BLaER1 treated with 17β-estradiol and CSF1 and Interleukin-3, amounts not matched to agents 10 nM and 100 nM (cell line): ENCODE measurements around the gene KRTAP10-4.
"Not testable (repeated sequence)": the region's sequence is repeated elsewhere in the genome, so short reads cannot be mapped to it uniquely, and the experiment has no call there.

ENCODE experiments used
- H3K27ac ChIP-seq, 11 experiments: shearing (Covaris generic); formaldehyde crosslinking; 2 replicates each; pipeline ENCODE4 v1.8.1; 2022
- H3K27me3 ChIP-seq, 11 experiments: shearing (Covaris generic); formaldehyde crosslinking; 2 replicates each; pipeline ENCODE4 v1.8.1; 2022
- H3K36me3 ChIP-seq, 11 experiments: shearing (Covaris generic); formaldehyde crosslinking; 2 replicates each; pipeline ENCODE4 v1.8.1; 2022
- H3K4me1 ChIP-seq, 10 experiments: shearing (Covaris generic); formaldehyde crosslinking; 2 replicates each; pipeline ENCODE4 v1.8.1; 2022
- H3K4me2 ChIP-seq, 11 experiments: shearing (Covaris generic); formaldehyde crosslinking; 2 replicates each; pipeline ENCODE4 v1.8.1; 2022
- H3K4me3 ChIP-seq, 10 experiments: shearing (Covaris generic); formaldehyde crosslinking; 2 replicates each; pipeline ENCODE4 v1.8.1; 2022
- H3K9ac ChIP-seq, 11 experiments: shearing (Covaris generic); formaldehyde crosslinking; 2 replicates each; pipeline ENCODE4 v1.8.1; 2022
- H3K9me3 ChIP-seq, 11 experiments: shearing (Covaris generic); formaldehyde crosslinking; replicated peaks in 1 of 11; 2 replicates each; pipeline ENCODE4 v1.8.1; 2022
- H4K20me1 ChIP-seq, 11 experiments: shearing (Covaris generic); formaldehyde crosslinking; 2 replicates each; pipeline ENCODE4 v1.8.1; 2022
- Cebpa-rat ChIP-seq, 11 experiments: shearing (Covaris generic); IDR thresholded peaks; 2 replicates each; pipeline ENCODE4 v1.8.1; 2022

The KRTAP10-4 gene

GRCh38 chr21:44579833-44580144 is 6.3 kb downstream of the KRTAP10-4 start:
- Histone ChIP-seq H3K4me1 (peaks cover 0 to 14% (median 2%) of the 10 kb centered on the region in 10 experiments; a peak in 7 of 20 replicates), H3K36me3 (0 out of 22 replicates have a peak, but pooled peaks cover 0 to 5% (median 0%) of the 10 kb centered on the region in 11 experiments), H3K27ac (no peak overlapping the region), H3K27me3 (no peaks in the 10 kb centered on the region), H3K9ac (no peak overlapping the region), H3K4me2 (no peak overlapping the region), H4K20me1 (no peaks in the 10 kb centered on the region), H3K9me3 (peaks cover 60 to 69% (median 67%) of the 10 kb centered on the region in 11 experiments), H3K4me3 (no peak overlapping the region)
- no peak for TF ChIP-seq Cebpa-rat (IDR thresholded peaks at IDR 0.05)

GRCh38 chr21:44580231-44580821 is 6.8 kb downstream of the KRTAP10-4 start, which contains the start of gene KRTAP10-5:
KRTAP10-5 (minus strand) TSS chr21:44580604; CDS start chr21:44580578, 26 bp downstream.
- Histone ChIP-seq H3K9me3 (peaks cover 60 to 71% (median 67%) of the 10 kb centered on the region in 11 experiments), H3K4me1 (peaks cover 0 to 14% (median 2%) of the 10 kb centered on the region in 10 experiments; a peak in 7 of 20 replicates), H3K4me2 (peak within 1 kb of the TSS in 3 of 11 experiments; percentile 21 to 42 (median 39); a peak in 1 of 22 replicates)
- not testable (repeated sequence) for H3K9ac ChIP-seq, H3K4me3 ChIP-seq, H3K27ac ChIP-seq, H3K36me3 ChIP-seq, H3K27me3 ChIP-seq, H4K20me1 ChIP-seq

- Histone ChIP-seq H3K9me3 (peaks cover 60 to 77% (median 66%) of the 10 kb centered on the region in 11 experiments), H3K27me3 (no peaks in the 10 kb centered on the region)
- TF ChIP-seq Cebpa-rat (IDR thresholded peaks at IDR 0.05), result no peak
Measured at GRCh38 chr21:44581158-44581557, 7.6 kb downstream of the KRTAP10-4 start.

GRCh38 chr21:44582055-44582454 is 8.5 kb downstream of the KRTAP10-4 start:
- H3K9me3 ChIP-seq, result peaks cover 52 to 68% (median 57%) of the 10 kb centered on the region in 11 experiments
- peak overlapping the region in 4 of 11 experiments; percentile 21 to 42 (median 36); a peak in 6 of 22 replicates for H3K4me2 ChIP-seq
- H3K36me3 ChIP-seq, result 0 out of 22 replicates have a peak, but pooled peaks cover 0 to 5% (median 0%) of the 10 kb centered on the region in 11 experiments
- H4K20me1 ChIP-seq, result no peaks in the 10 kb centered on the region
- no peak overlapping the region for H3K4me3 ChIP-seq
- no peak overlapping the region for H3K27ac ChIP-seq
- H3K27me3 ChIP-seq, result no peaks in the 10 kb centered on the region
- H3K4me1 ChIP-seq, result peaks cover 0 to 14% (median 2%) of the 10 kb centered on the region in 10 experiments; a peak in 7 of 20 replicates
- TF ChIP-seq Cebpa-rat (IDR thresholded peaks at IDR 0.05), result no peak
- no peak overlapping the region for H3K9ac ChIP-seq

More at GRCh38 chr21:44581158-44581557, 7.6 kb downstream of the KRTAP10-4 start:
- Histone ChIP-seq H3K4me2 (peak overlapping the region in 1 of 11 experiments; percentile 39; a peak in 1 of 22 replicates), H4K20me1 (no peaks in the 10 kb centered on the region), H3K9ac (no peak overlapping the region), H3K4me1 (peaks cover 0 to 14% (median 2%) of the 10 kb centered on the region in 10 experiments; a peak in 7 of 20 replicates), H3K4me3 (no peak overlapping the region; a peak in 1 of 20 replicates), H3K36me3 (0 out of 22 replicates have a peak, but pooled peaks cover 0 to 5% (median 0%) of the 10 kb centered on the region in 11 experiments), H3K27ac (no peak overlapping the region)

GRCh38 chr21:44583089-44583799 is 9.7 kb downstream of the KRTAP10-4 start:
- H3K4me1 ChIP-seq, result peaks cover 0 to 14% (median 2%) of the 10 kb centered on the region in 10 experiments; a peak in 7 of 20 replicates
- no peak overlapping the region for H3K27ac ChIP-seq
- no peaks in the 10 kb centered on the region for H4K20me1 ChIP-seq
- no peak for TF ChIP-seq Cebpa-rat (IDR thresholded peaks at IDR 0.05)
- no peaks in the 10 kb centered on the region for H3K27me3 ChIP-seq
- peaks cover 41 to 56% (median 45%) of the 10 kb centered on the region in 11 experiments for H3K9me3 ChIP-seq
- no peak overlapping the region for H3K9ac ChIP-seq
- no peak overlapping the region for H3K4me3 ChIP-seq
- no peak overlapping the region for H3K4me2 ChIP-seq
- H3K36me3 ChIP-seq, result no peaks in the 10 kb centered on the region

GRCh38 chr21:44583800-44584147 is 10.2 kb downstream of the KRTAP10-4 start:
- Histone ChIP-seq H3K4me1 (peaks cover 0 to 14% (median 2%) of the 10 kb centered on the region in 10 experiments; a peak in 7 of 20 replicates), H3K27ac (no peak overlapping the region), H3K4me2 (no peak overlapping the region), H4K20me1 (no peaks in the 10 kb centered on the region), H3K9me3 (peaks cover 36 to 51% (median 40%) of the 10 kb centered on the region in 11 experiments), H3K36me3 (no peaks in the 10 kb centered on the region), H3K27me3 (no peaks in the 10 kb centered on the region), H3K4me3 (no peak overlapping the region), H3K9ac (no peak overlapping the region)
- TF ChIP-seq Cebpa-rat (IDR thresholded peaks at IDR 0.05), result no peak

- H3K36me3 ChIP-seq, result no peaks in the 10 kb centered on the region
- H3K4me1 ChIP-seq, result peaks cover 0 to 14% (median 2%) of the 10 kb centered on the region in 10 experiments; a peak in 7 of 20 replicates
- no peak overlapping the region for H3K27ac ChIP-seq
- H3K27me3 ChIP-seq, result no peaks in the 10 kb centered on the region
- H3K4me3 ChIP-seq, result no peak overlapping the region
- H3K4me2 ChIP-seq, result no peak overlapping the region
- H4K20me1 ChIP-seq, result no peaks in the 10 kb centered on the region
- no peak overlapping the region for H3K9ac ChIP-seq
- peaks cover 17 to 31% (median 19%) of the 10 kb centered on the region in 11 experiments for H3K9me3 ChIP-seq
- TF ChIP-seq Cebpa-rat (IDR thresholded peaks at IDR 0.05), result no peak
Measured at GRCh38 chr21:44585892-44586291, 12.4 kb downstream of the KRTAP10-4 start.

- H4K20me1 ChIP-seq, result no peaks in the 10 kb centered on the region
- H3K9me3 ChIP-seq, result peaks cover 0 to 11% (median 0%) of the 10 kb centered on the region in 11 experiments; a peak in 6 of 22 replicates
- no peaks in the 10 kb centered on the region for H3K36me3 ChIP-seq
- peaks cover 0 to 13% (median 0%) of the 10 kb centered on the region in 11 experiments; a peak in 4 of 22 replicates for H3K27me3 ChIP-seq
- no peak overlapping the region for H3K9ac ChIP-seq
- no peak overlapping the region for H3K27ac ChIP-seq
- no peak overlapping the region for H3K4me2 ChIP-seq
- peaks cover 18 to 26% (median 20%) of the 10 kb centered on the region in 10 experiments for H3K4me1 ChIP-seq
- no peak overlapping the region for H3K4me3 ChIP-seq
- TF ChIP-seq Cebpa-rat (IDR thresholded peaks at IDR 0.05), result no peak
Measured at GRCh38 chr21:44589094-44589493, 15.6 kb downstream of the KRTAP10-4 start.

GRCh38 chr21:44589586-44590305 is 16.2 kb downstream of the KRTAP10-4 start:
- no peaks in the 10 kb centered on the region for H4K20me1 ChIP-seq
- no peak overlapping the region for H3K4me2 ChIP-seq
- peaks cover 21 to 30% (median 26%) of the 10 kb centered on the region in 10 experiments for H3K4me1 ChIP-seq
- peaks cover 0 to 11% (median 0%) of the 10 kb centered on the region in 11 experiments; a peak in 6 of 22 replicates for H3K9me3 ChIP-seq
- no peak for TF ChIP-seq Cebpa-rat (IDR thresholded peaks at IDR 0.05)
- peaks cover 0 to 13% (median 0%) of the 10 kb centered on the region in 11 experiments; a peak in 4 of 22 replicates for H3K27me3 ChIP-seq
- H3K9ac ChIP-seq, result no peak overlapping the region
- no peak overlapping the region for H3K27ac ChIP-seq
- H3K4me3 ChIP-seq, result no peak overlapping the region
- H3K36me3 ChIP-seq, result no peaks in the 10 kb centered on the region
